GM18519 (cell line): ENCODE data around the gene RTKN2.
A peak's percentile ranks its signal among the peaks of the same experiment; 100 is the strongest.
"Not testable (repeated sequence)": the region's sequence is repeated elsewhere in the genome, so short reads cannot be mapped to it uniquely, and the experiment has no call there.

Source experiments
- ATAC-seq: cut with Tn5 transposase; IDR thresholded peaks from one replicate; pipeline ENCODE4 v1.9.1; 2021; ENCODE audit warnings: mild to moderate bottlenecking, moderate library complexity; ENCODE audit not compliant: unreplicated experiment, low FRiP score

Gene RTKN2

GRCh38 chr10:62261666-62262065 is 7.0 kb downstream of the RTKN2 start:
- ATAC-seq: no peak

GRCh38 chr10:62259998-62260397 is 8.6 kb downstream of the RTKN2 start:
- ATAC-seq: no peak

- no peak for ATAC-seq
Observed at GRCh38 chr10:62259456-62259855, 9.2 kb downstream of the RTKN2 start.

- no peak for ATAC-seq
Observed at GRCh38 chr10:62258926-62259325, 9.7 kb downstream of the RTKN2 start.

- ATAC-seq: no peak
Observed at GRCh38 chr10:62253704-62254103, 14.9 kb downstream of the RTKN2 start.

GRCh38 chr10:62252051-62252450 is 16.6 kb downstream of the RTKN2 start:
- ATAC-seq: no peak

GRCh38 chr10:62250594-62251198 is 17.9 kb downstream of the RTKN2 start:
- ATAC-seq: no peak

- ATAC-seq: no peak
Observed at GRCh38 chr10:62249957-62250356, 18.7 kb downstream of the RTKN2 start.

GRCh38 chr10:62248465-62248864 is 20.2 kb downstream of the RTKN2 start:
- ATAC-seq: no peak

GRCh38 chr10:62244785-62245467 is 23.7 kb downstream of the RTKN2 start:
- ATAC-seq: peak; percentile 41

GRCh38 chr10:62244088-62244487 is 24.6 kb downstream of the RTKN2 start:
- no peak for ATAC-seq

GRCh38 chr10:62243647-62243997 is 25.0 kb downstream of the RTKN2 start:
- ATAC-seq: peak; percentile 12

GRCh38 chr10:62242965-62243646 is 25.5 kb downstream of the RTKN2 start:
- ATAC-seq: peak; percentile 77

- ATAC-seq: not testable (repeated sequence)
Observed at GRCh38 chr10:62241521-62241920, 27.1 kb downstream of the RTKN2 start.

- no peak for ATAC-seq
Observed at GRCh38 chr10:62239994-62240393, 28.6 kb downstream of the RTKN2 start.

- no peak for ATAC-seq
Observed at GRCh38 chr10:62238880-62239279, 29.8 kb downstream of the RTKN2 start.

GRCh38 chr10:62237966-62238365 is 30.7 kb downstream of the RTKN2 start:
- ATAC-seq: no peak

- ATAC-seq: no peak
Observed at GRCh38 chr10:62237506-62237905, 31.1 kb downstream of the RTKN2 start.

- ATAC-seq: no peak
Observed at GRCh38 chr10:62234077-62234605, 34.5 kb downstream of the RTKN2 start.

- no peak for ATAC-seq
Observed at GRCh38 chr10:62233356-62234076, 35.1 kb downstream of the RTKN2 start.

- no peak for ATAC-seq
Observed at GRCh38 chr10:62231805-62232204, 36.8 kb downstream of the RTKN2 start.
